Caco-2 (cell line): ENCODE data around the gene CRTC1. TPM values are rescaled to one million over a fixed set of nuclear protein-coding genes. Genes with fewer than 3 reads are reported as not detected.

Experiments used
- BruUV-seq: library from RNA; stranded (reverse); fragments of 400-500 nt; replicated peaks from 2 replicates; lab custom pipeline; 2021; lab: Mats Ljungman, UMichigan
- CTCF ChIA-PET: fragments of 300-600 bp; sonication (Branson Sonifier 250); formaldehyde crosslinking; loops from one replicate; lab custom pipeline; 2022; ENCODE audit warnings: antibody characterized with exemption; lab: Charles Lee
- POLR2A ChIA-PET: fragments of 300-600 bp; sonication (Branson Sonifier 250); formaldehyde crosslinking; loops from one replicate; lab custom pipeline; 2022; ENCODE audit warnings: antibody characterized with exemption; lab: Charles Lee
- DNase-seq, 2 experiments: peaks; one replicate each; pipeline versions ENCODE4 v3.0.0 to v3.0.0-alpha.2; 2020 to 2022
- H3K27me3 ChIP-seq: replicated peaks from 2 replicates; pipeline ENCODE4 v1.6.0; 2011; ENCODE audit warnings: low read length; ENCODE audit not compliant: control insufficient read depth, insufficient read depth
- H3K36me3 ChIP-seq: 2 replicates; pipeline ENCODE4 v1.5.1; 2011; ENCODE audit warnings: low read length; ENCODE audit not compliant: control insufficient read depth, insufficient read depth
- H3K4me1 ChIP-seq: fragments of 250-450 bp; sonication (Bioruptor Pico); 2 replicates; pipeline ENCODE4 v1.5.1; 2020; ENCODE audit warnings: mild to moderate bottlenecking
- H3K4me3 ChIP-seq: 2 replicates; pipeline ENCODE4 v1.5.1; 2011; ENCODE audit warnings: low read depth, mild to moderate bottlenecking, control low read depth, low read length
- H3K9me3 ChIP-seq: fragments of 250-450 bp; sonication (Bioruptor Pico); 2 replicates; pipeline ENCODE4 v1.5.1; 2020; ENCODE audit warnings: mild to moderate bottlenecking, moderate library complexity
- H3K27ac Mint-ChIP-seq: one replicate; pipeline ENCODE4 v1.8.0; 2022; ENCODE audit warnings: mixed read lengths; ENCODE audit not compliant: unreplicated experiment
- H3K27me3 Mint-ChIP-seq: one replicate; pipeline ENCODE4 v1.8.0; 2022; ENCODE audit warnings: mixed read lengths; ENCODE audit not compliant: insufficient read depth, unreplicated experiment
- H3K36me3 Mint-ChIP-seq: one replicate; pipeline ENCODE4 v1.8.0; 2022; ENCODE audit warnings: mild to moderate bottlenecking, mixed read lengths; ENCODE audit not compliant: insufficient read depth, unreplicated experiment
- H3K4me1 Mint-ChIP-seq: one replicate; pipeline ENCODE4 v1.8.0; 2022; ENCODE audit warnings: low read depth, mixed read lengths; ENCODE audit not compliant: unreplicated experiment
- H3K4me3 Mint-ChIP-seq: one replicate; pipeline ENCODE4 v1.8.0; 2022; ENCODE audit warnings: mild to moderate bottlenecking, moderate library complexity, mixed read lengths; ENCODE audit not compliant: unreplicated experiment
- H3K9me3 Mint-ChIP-seq: one replicate; pipeline ENCODE4 v1.8.0; 2022; ENCODE audit warnings: mixed read lengths; ENCODE audit not compliant: unreplicated experiment
- intact Hi-C: fragments of 100-400 bp; cut with micrococcal nuclease; formaldehyde crosslinking; loops from one replicate; pipeline ENCODE4 v1.10.0; 2022; ENCODE audit not compliant: unreplicated experiment
- total RNA-seq: library from RNA; stranded (reverse); gene quantifications from 2 replicates; pipeline ENCODE4 v1.2.3, GENCODE V29; 2022
- TF ChIP-seq, protein P1 (sequence below), 2 experiments: fragments of 200-600 bp in 1 of 2; IDR thresholded peaks; 1 replicate in 1 of 2; 2 replicates in 1 of 2; pipeline versions ENCODE4 v1.5.1 to v1.8.0; 2011 to 2022; ENCODE audit warnings: antibody characterized with exemption in 1 of 2, control low read depth in 1 of 2, inconsistent platforms in 1 of 2, low read depth in 1 of 2, low read length in 1 of 2, mild to moderate bottlenecking in 1 of 2, moderate library complexity in 1 of 2; ENCODE audit not compliant: insufficient read depth in 1 of 2, severe bottlenecking in 1 of 2, unreplicated experiment in 1 of 2

Gene CRTC1
- total RNA-seq, 1 experiment from 2014 or later = 13.8 TPM

DNA sequence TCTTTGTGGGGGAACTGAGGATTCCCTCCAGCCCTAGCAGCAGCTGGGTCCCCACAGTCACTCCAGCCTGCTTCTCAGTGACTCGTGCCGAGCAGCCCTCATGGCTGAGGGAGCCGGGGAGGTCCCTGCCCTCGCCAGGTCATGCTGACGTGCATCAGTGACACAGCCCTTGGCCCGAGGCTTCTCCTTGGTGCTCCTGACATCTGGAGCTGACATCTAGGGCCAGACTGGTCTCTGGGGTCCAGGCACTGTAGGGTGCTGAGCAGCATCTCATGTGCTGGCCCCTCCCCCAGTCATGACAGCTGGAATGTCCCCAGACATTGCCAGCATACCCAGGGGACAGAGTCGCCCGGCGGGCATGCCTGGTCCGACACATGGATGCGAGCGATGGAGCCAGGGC lies 93.3 kb downstream of the CRTC1 start:
- Histone ChIP-seq H3K4me1 (no peaks in the 10 kb centered on the region), H3K27me3 (no peaks in the 10 kb centered on the region; the same call in 1 of the 2 replicates), H3K9me3 (no peaks in the 10 kb centered on the region), H3K4me3 (no peak overlapping the region), H3K36me3 (no peaks in the 10 kb centered on the region)
- no peak overlapping the region for H3K4me3 Mint-ChIP-seq
- intact Hi-C loops = no loop called here
- ChIA-PET CTCF (no interaction called here), POLR2A (no interaction called here)
- BruUV-seq = no TSS peak
- peaks cover 22% of the 10 kb centered on the region for H3K36me3 Mint-ChIP-seq
- H3K4me1 Mint-ChIP-seq = no peaks in the 10 kb centered on the region
- DNase-seq = no peak
- H3K9me3 Mint-ChIP-seq = no peaks in the 10 kb centered on the region
- TF ChIP-seq, protein P1, sequence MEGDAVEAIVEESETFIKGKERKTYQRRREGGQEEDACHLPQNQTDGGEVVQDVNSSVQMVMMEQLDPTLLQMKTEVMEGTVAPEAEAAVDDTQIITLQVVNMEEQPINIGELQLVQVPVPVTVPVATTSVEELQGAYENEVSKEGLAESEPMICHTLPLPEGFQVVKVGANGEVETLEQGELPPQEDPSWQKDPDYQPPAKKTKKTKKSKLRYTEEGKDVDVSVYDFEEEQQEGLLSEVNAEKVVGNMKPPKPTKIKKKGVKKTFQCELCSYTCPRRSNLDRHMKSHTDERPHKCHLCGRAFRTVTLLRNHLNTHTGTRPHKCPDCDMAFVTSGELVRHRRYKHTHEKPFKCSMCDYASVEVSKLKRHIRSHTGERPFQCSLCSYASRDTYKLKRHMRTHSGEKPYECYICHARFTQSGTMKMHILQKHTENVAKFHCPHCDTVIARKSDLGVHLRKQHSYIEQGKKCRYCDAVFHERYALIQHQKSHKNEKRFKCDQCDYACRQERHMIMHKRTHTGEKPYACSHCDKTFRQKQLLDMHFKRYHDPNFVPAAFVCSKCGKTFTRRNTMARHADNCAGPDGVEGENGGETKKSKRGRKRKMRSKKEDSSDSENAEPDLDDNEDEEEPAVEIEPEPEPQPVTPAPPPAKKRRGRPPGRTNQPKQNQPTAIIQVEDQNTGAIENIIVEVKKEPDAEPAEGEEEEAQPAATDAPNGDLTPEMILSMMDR (IDR thresholded peaks at IDR 0.05; ENCODE audit: insufficient read depth in 1 of 2, low read depth in 1 of 2, low read length in 1 of 2, severe bottlenecking in 1 of 2, unreplicated experiment in 1 of 2) = no peak
- H3K27me3 Mint-ChIP-seq = no peaks in the 10 kb centered on the region
- H3K27ac Mint-ChIP-seq = no peak overlapping the region

DNA sequence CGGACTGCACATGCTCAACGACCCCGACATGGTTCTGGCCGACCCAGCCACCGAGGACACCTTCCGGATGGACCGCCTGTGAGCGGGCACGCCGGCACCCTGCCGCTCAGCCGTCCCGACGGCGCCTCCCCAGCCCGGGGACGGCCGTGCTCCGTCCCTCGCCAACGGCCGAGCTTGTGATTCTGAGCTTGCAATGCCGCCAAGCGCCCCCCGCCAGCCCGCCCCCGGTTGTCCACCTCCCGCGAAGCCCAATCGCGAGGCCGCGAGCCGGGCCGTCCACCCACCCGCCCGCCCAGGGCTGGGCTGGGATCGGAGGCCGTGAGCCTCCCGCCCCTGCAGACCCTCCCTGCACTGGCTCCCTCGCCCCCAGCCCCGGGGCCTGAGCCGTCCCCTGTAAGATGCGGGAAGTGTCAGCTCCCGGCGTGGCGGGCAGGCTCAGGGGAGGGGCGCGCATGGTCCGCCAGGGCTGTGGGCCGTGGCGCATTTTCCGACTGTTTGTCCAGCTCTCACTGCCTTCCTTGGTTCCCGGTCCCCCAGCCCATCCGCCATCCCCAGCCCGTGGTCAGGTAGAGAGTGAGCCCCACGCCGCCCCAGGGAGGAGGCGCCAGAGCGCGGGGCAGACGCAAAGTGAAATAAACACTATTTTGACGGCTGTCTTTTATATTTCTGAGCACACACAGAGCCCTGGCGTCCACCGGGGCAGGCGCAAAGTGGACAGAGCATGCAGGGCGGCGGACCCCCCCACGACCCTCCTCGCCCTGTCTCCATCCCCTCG lies 94.0 kb downstream of the CRTC1 start:
- DNase-seq = no peak
- ChIA-PET CTCF (no interaction called here), POLR2A (no interaction called here)
- Histone ChIP-seq H3K27me3 (no peaks in the 10 kb centered on the region; the same call in 1 of the 2 replicates), H3K4me3 (no peak overlapping the region), H3K4me1 (no peaks in the 10 kb centered on the region), H3K9me3 (no peaks in the 10 kb centered on the region), H3K36me3 (no peaks in the 10 kb centered on the region)
- Mint-ChIP-seq H3K4me3 (no peak overlapping the region), H3K4me1 (no peaks in the 10 kb centered on the region), H3K27me3 (no peaks in the 10 kb centered on the region), H3K9me3 (no peaks in the 10 kb centered on the region), H3K36me3 (peaks cover 21% of the 10 kb centered on the region), H3K27ac (no peak overlapping the region)
- TF ChIP-seq, protein P1 (IDR thresholded peaks at IDR 0.05; ENCODE audit: insufficient read depth in 1 of 2, low read depth in 1 of 2, low read length in 1 of 2, severe bottlenecking in 1 of 2, unreplicated experiment in 1 of 2) = no peak
- BruUV-seq = no TSS peak
- intact Hi-C loops = no loop called here

DNA sequence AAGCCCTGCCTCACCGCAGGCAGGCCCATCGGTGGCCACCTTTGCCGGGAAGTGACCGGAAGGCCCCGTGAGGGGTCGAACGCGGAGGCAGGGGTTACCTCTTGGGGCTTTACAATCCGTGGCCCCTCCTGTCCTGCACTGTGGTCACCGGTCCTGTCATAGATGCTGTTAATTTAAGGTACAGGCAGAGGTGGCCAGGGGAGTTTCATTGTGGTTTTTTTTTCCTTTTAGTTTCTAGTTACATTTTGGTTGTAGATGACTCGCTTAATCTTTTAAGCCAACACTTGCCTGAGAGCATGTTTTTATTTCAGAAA lies 94.6 kb downstream of the CRTC1 start:
- Histone ChIP-seq H3K27me3 (no peaks in the 10 kb centered on the region; the same call in 1 of the 2 replicates), H3K36me3 (no peaks in the 10 kb centered on the region), H3K4me3 (no peak overlapping the region), H3K4me1 (no peaks in the 10 kb centered on the region), H3K9me3 (no peaks in the 10 kb centered on the region)
- TF ChIP-seq, protein P1 (IDR thresholded peaks at IDR 0.05; ENCODE audit: insufficient read depth in 1 of 2, low read depth in 1 of 2, low read length in 1 of 2, severe bottlenecking in 1 of 2, unreplicated experiment in 1 of 2) = no peak
- POLR2A ChIA-PET = no interaction called here
- Mint-ChIP-seq H3K36me3 (peaks cover 17% of the 10 kb centered on the region), H3K27me3 (no peaks in the 10 kb centered on the region), H3K9me3 (no peaks in the 10 kb centered on the region), H3K4me3 (no peak overlapping the region), H3K4me1 (no peaks in the 10 kb centered on the region), H3K27ac (no peak overlapping the region)
- intact Hi-C loops = no loop called here
- CTCF ChIA-PET = interaction anchor here (0.8 kb wide), 1 partner anchor 9 kb away, joined by 4 read pairs; no protein-coding TSS in a partner anchor
- no TSS peak for BruUV-seq
- DNase-seq = no peak
